ENCODE data around the gene KLHL8. TPM values are rescaled to one million over a fixed set of nuclear protein-coding genes. Genes with fewer than 3 reads are reported as not detected.

The KLHL8 gene
- total and polyA plus RNA-seq, 8 donors = 2.1 to 107 (median 12.3) TPM

DNA sequence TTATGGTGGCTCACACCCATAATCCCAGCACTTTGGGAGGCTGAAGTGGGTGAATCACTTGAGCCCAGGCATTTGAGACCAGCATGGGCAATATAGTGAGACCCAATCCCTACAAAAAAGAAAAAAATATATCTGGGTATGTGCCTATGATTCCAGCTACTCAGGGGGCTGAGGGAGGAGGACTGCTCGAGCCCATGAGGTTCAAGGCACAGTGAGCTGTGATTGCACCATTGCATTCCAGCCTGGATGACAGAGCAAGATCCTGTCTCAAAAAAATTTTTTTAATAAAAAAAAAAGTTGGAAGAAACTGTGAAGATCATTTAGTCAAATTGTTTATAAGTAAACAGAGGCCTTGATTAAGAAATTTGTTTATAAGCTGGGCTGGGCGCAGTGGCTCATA is 39.7 kb downstream of the KLHL8 start:
- Histone ChIP-seq H3K27ac (no peak overlapping the region), H3K9me3 (no peaks in the 10 kb centered on the region), H3K4me1 (no peaks in the 10 kb centered on the region), H3K36me3 (peaks cover 0 to 15% (median 13%) of the 10 kb centered on the region in 4 donors), H3K27me3 (no peaks in the 10 kb centered on the region), H3K4me3 (no peak overlapping the region)
- TF ChIP-seq, protein P1, sequence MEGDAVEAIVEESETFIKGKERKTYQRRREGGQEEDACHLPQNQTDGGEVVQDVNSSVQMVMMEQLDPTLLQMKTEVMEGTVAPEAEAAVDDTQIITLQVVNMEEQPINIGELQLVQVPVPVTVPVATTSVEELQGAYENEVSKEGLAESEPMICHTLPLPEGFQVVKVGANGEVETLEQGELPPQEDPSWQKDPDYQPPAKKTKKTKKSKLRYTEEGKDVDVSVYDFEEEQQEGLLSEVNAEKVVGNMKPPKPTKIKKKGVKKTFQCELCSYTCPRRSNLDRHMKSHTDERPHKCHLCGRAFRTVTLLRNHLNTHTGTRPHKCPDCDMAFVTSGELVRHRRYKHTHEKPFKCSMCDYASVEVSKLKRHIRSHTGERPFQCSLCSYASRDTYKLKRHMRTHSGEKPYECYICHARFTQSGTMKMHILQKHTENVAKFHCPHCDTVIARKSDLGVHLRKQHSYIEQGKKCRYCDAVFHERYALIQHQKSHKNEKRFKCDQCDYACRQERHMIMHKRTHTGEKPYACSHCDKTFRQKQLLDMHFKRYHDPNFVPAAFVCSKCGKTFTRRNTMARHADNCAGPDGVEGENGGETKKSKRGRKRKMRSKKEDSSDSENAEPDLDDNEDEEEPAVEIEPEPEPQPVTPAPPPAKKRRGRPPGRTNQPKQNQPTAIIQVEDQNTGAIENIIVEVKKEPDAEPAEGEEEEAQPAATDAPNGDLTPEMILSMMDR (IDR thresholded peaks at IDR 0.05) = no peak
- TF ChIP-seq POLR2AphosphoS5 (IDR thresholded peaks at IDR 0.05) (no peak), POLR2A (IDR thresholded peaks at IDR 0.05) (no peak), EP300 (IDR thresholded peaks at IDR 0.05) (no peak)
- intact Hi-C loops (cut with DNase I; ENCODE audit: low total_unique reads) = no loop called here
- DNase-seq = no peak
- WGBS, 5 donors = 89 to 100% (median 95%) methylated on average over 2 of the region's 2 CpGs

DNA sequence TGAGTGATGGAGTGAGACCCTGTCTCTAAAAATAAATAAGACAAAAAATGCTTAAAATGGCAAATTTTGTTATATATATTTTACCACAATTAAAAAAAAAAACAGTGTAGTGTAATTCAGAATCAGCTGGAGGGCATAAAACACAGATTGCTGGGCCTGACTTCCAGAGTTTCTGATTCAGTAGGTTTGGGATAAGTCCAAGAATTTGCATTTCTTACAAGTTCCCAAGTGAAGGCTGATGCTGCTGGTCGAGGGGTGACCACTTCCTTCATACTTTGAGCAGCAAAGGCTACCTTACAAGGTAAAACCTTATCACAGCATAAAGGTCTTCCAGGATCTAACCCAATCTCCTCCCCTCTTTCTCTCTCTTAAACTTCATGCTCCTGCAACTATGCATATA is 40.7 kb downstream of the KLHL8 start:
- DNase-seq = no peak
- no peak overlapping the region for H3K4me3 ChIP-seq
- intact Hi-C loops (cut with DNase I; ENCODE audit: low total_unique reads) = no loop called here
- TF ChIP-seq, protein P1 (IDR thresholded peaks at IDR 0.05) = no peak
- TF ChIP-seq POLR2AphosphoS5 (IDR thresholded peaks at IDR 0.05) = no peak
- TF ChIP-seq EP300 (IDR thresholded peaks at IDR 0.05) = no peak
- no peak for TF ChIP-seq POLR2A (IDR thresholded peaks at IDR 0.05)
- H3K27me3 ChIP-seq = no peaks in the 10 kb centered on the region
- H3K36me3 ChIP-seq = peaks cover 0 to 15% (median 13%) of the 10 kb centered on the region in 4 donors
- no peaks in the 10 kb centered on the region for H3K4me1 ChIP-seq
- 40 to 76% (median 55%) methylated on average over 1 of the region's 1 CpG for WGBS, 5 donors
- no peaks in the 10 kb centered on the region for H3K9me3 ChIP-seq
- H3K27ac ChIP-seq = no peak overlapping the region

DNA sequence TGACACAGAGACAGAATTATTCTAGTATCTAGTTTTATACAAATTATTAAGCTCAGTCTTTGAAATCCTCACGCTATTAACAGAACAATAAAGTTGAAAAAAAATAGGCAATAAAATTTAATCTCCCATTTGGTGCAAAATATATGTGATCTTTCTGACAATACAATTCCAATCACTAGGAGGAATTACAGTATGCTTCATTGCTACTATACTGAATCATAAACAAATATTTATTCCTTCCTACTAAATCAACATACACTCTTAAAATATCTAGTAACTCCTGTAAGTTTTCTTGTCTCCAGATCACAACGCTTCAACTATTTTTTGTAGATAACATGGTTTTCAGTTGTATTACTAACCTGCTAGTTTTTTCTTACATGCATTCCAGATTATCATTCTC is 45.7 kb downstream of the KLHL8 start:
- TF ChIP-seq POLR2A (IDR thresholded peaks at IDR 0.05) (no peak), EP300 (IDR thresholded peaks at IDR 0.05) (no peak), POLR2AphosphoS5 (IDR thresholded peaks at IDR 0.05) (no peak)
- TF ChIP-seq, protein P1 (IDR thresholded peaks at IDR 0.05) = no peak
- no peak overlapping the region for H3K4me3 ChIP-seq
- H3K36me3 ChIP-seq = peaks cover 0 to 26% (median 24%) of the 10 kb centered on the region in 4 donors
- no peak for DNase-seq
- intact Hi-C loops (cut with DNase I; ENCODE audit: low total_unique reads) = no loop called here
- 62 to 78% (median 68%) methylated on average over 2 of the region's 2 CpGs for WGBS, 5 donors
- no peaks in the 10 kb centered on the region for H3K9me3 ChIP-seq
- no peaks in the 10 kb centered on the region for H3K4me1 ChIP-seq
- H3K27ac ChIP-seq = no peak overlapping the region
- no peaks in the 10 kb centered on the region for H3K27me3 ChIP-seq

DNA sequence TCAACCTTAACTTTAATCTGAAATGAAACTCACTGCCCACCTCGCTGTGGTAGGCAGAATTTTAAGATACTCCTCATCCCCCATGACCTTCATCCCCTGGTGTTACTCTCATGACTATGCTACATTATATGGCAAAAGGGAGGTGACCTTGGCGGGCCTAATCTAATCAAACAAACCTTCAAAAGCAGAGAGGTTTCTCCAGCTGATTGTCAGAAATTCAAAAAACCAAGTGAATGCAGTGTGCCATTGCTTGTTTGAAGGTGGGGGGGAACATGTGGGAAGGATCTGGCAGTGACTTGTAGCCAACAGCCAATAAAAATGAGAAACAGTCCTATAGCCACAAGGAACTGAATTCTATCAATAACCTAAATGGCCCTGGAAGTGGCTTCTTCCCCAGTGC is 48.5 kb downstream of the KLHL8 start:
- no peaks in the 10 kb centered on the region for H3K4me1 ChIP-seq
- intact Hi-C loops (cut with DNase I; ENCODE audit: low total_unique reads) = no loop called here
- WGBS, 5 donors = 83 to 93% (median 89%) methylated on average over 2 of the region's 2 CpGs

More for the DNA sequence above, 48.5 kb downstream of the KLHL8 start:
- DNase-seq = no peak
- Histone ChIP-seq H3K36me3 (peaks cover 5 to 46% (median 31%) of the 10 kb centered on the region in 4 donors), H3K9me3 (no peaks in the 10 kb centered on the region), H3K4me3 (no peak overlapping the region), H3K27me3 (no peaks in the 10 kb centered on the region), H3K27ac (no peak overlapping the region)
- TF ChIP-seq, protein P1 (IDR thresholded peaks at IDR 0.05) = no peak
- TF ChIP-seq EP300 (IDR thresholded peaks at IDR 0.05) = no peak
- TF ChIP-seq POLR2AphosphoS5 (IDR thresholded peaks at IDR 0.05) = no peak
- no peak for TF ChIP-seq POLR2A (IDR thresholded peaks at IDR 0.05)

Data from stomach (tissue), 9 donors.